AG04450 (cell line): Measurements from ENCODE around the gene POLR3G. TPM values are rescaled to one million over a fixed set of nuclear protein-coding genes. Genes with fewer than 3 reads are reported as not detected.

ENCODE experiments used
- CTCF ChIA-PET: fragments of 300-600, 350-600 bp; formaldehyde crosslinking; extraction: SDS; loops from one replicate; lab custom pipeline; 2022; ENCODE audit warnings: antibody characterized with exemption, inconsistent platforms; lab: Charles Lee
- POLR2A ChIA-PET: fragments of 350-600 bp; formaldehyde crosslinking; extraction: SDS; loops from one replicate; lab custom pipeline; 2021; ENCODE audit warnings: antibody characterized with exemption, inconsistent platforms; lab: Yijun Ruan, JAX
- DNase-seq: peaks from one replicate; pipeline ENCODE4 v3.0.0-alpha.2; 2011; ENCODE audit warnings: low read depth, low spot score
- H3K27ac ChIP-seq: one replicate; pipeline ENCODE4 v1.5.1; 2012; ENCODE audit warnings: low read depth, low read length, control low read depth
- H3K27me3 ChIP-seq: one replicate; pipeline ENCODE4 v1.6.0; 2012; ENCODE audit warnings: low read length; ENCODE audit not compliant: control insufficient read depth, insufficient read depth
- H3K4me3 ChIP-seq: 2 replicates; pipeline ENCODE4 v1.5.1; 2011; ENCODE audit warnings: mild to moderate bottlenecking, low read depth, low read length, control low read depth
- H3K9me3 ChIP-seq: 2 replicates; pipeline ENCODE4 v1.5.1; 2012; ENCODE audit warnings: low read length; ENCODE audit not compliant: control insufficient read depth, insufficient read depth
- polyA plus RNA-seq: library from polyadenylated mRNA; depleted of rRNA; stranded (reverse); fragments of >200 nt; gene quantifications from 2 replicates; pipeline ENCODE4 v1.2.3, GENCODE V29; 2011; rRNA removed
- TF ChIP-seq, protein P1 (sequence below): IDR thresholded peaks from 2 replicates; pipeline ENCODE4 v1.5.1; 2011; ENCODE audit warnings: low read depth, low read length, control low read depth, inconsistent platforms

POLR3G gene
- polyA plus RNA-seq, 1 experiment = 7.3 TPM

DNA sequence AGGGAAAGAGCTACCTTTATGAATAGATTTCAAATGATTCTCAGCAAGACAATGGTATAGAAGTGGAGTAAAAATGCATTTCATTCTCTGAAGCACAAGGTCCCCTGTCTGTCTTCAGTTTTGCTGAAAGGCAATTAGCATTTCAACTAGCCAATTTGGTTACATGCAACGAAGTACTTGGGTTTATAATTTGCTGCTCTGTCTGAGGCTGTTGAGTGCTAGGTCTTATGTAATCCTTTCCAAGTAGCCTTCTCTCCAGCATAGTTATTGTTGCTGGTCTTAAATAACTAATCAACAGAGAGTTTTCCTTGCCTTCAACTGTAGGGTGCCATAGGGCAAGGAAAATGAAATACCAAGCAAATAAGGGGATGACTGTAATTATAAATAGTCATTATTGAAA lies 88.4 kb downstream of the POLR3G start:
- Histone ChIP-seq H3K27me3 (peaks cover 7% of the 10 kb centered on the region), H3K4me3 (no peak overlapping the region), H3K27ac (no peak overlapping the region), H3K9me3 (no peaks in the 10 kb centered on the region)
- ChIA-PET POLR2A (no interaction called here), CTCF (interaction anchor here (0.7 kb wide), 1 partner anchor 124 kb away, joined by 6 read pairs; no protein-coding TSS in a partner anchor)
- TF ChIP-seq, protein P1, sequence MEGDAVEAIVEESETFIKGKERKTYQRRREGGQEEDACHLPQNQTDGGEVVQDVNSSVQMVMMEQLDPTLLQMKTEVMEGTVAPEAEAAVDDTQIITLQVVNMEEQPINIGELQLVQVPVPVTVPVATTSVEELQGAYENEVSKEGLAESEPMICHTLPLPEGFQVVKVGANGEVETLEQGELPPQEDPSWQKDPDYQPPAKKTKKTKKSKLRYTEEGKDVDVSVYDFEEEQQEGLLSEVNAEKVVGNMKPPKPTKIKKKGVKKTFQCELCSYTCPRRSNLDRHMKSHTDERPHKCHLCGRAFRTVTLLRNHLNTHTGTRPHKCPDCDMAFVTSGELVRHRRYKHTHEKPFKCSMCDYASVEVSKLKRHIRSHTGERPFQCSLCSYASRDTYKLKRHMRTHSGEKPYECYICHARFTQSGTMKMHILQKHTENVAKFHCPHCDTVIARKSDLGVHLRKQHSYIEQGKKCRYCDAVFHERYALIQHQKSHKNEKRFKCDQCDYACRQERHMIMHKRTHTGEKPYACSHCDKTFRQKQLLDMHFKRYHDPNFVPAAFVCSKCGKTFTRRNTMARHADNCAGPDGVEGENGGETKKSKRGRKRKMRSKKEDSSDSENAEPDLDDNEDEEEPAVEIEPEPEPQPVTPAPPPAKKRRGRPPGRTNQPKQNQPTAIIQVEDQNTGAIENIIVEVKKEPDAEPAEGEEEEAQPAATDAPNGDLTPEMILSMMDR = no peak
- no peak for DNase-seq

Other genes with a start within 250 kb of the POLR3G start
- gene CETN3, start 65.1 kb upstream of the POLR3G start, polyA plus RNA-seq = 13.4 and 24.9 TPM in 2 replicates
- 2.3 and 2.8 TPM in 2 replicates for gene MBLAC2, start 93 bp upstream of the POLR3G start, polyA plus RNA-seq
- 15.6 and 25.8 TPM in 2 replicates for gene LYSMD3, start 54.7 kb downstream of the POLR3G start, polyA plus RNA-seq
- 0.06 TPM in 1 of 2 replicates, not detected in the other for gene ADGRV1, start 83.9 kb downstream of the POLR3G start, polyA plus RNA-seq